Measurements from ENCODE around the gene CBX7.
A peak's percentile ranks its signal among the peaks of the same experiment; 100 is the strongest.

CBX7 gene

GRCh38 chr22:39148026-39148726 is 4.3 kb downstream of the CBX7 start:
- no peak for DNase-seq

- no peak for DNase-seq
These were observed 5.0 kb downstream of the CBX7 start for GRCh38 chr22:39147335-39148025.

GRCh38 chr22:39146256-39147101 is 6.0 kb downstream of the CBX7 start:
- no peak for DNase-seq

GRCh38 chr22:39144101-39144767 is 8.2 kb downstream of the CBX7 start:
- DNase-seq, result peak in 2 of 51 donors; percentile 30 to 47

- no peak for DNase-seq
These were observed 10.3 kb downstream of the CBX7 start for GRCh38 chr22:39142088-39142680.

GRCh38 chr22:39139933-39140332 is 12.5 kb downstream of the CBX7 start:
- DNase-seq, result no peak

- no peak for DNase-seq
These were observed 14.0 kb downstream of the CBX7 start for GRCh38 chr22:39138357-39138997.

GRCh38 chr22:39136317-39136716 is 16.2 kb downstream of the CBX7 start:
- no peak for DNase-seq

- DNase-seq, result no peak
These were observed 17.2 kb downstream of the CBX7 start for GRCh38 chr22:39135092-39135896.

GRCh38 chr22:39134366-39135091 is 18.0 kb downstream of the CBX7 start:
- no peak for DNase-seq

- DNase-seq, result no peak
These were observed 18.6 kb downstream of the CBX7 start for GRCh38 chr22:39133871-39134270.

GRCh38 chr22:39132871-39133524 is 19.5 kb downstream of the CBX7 start:
- DNase-seq, result no peak

GRCh38 chr22:39132281-39132680 is 20.2 kb downstream of the CBX7 start:
- DNase-seq, result no peak

- DNase-seq, result no peak
These were observed 21.3 kb downstream of the CBX7 start for GRCh38 chr22:39130892-39131855.

GRCh38 chr22:39130152-39130704 is 22.3 kb downstream of the CBX7 start:
- DNase-seq, result no peak

- no peak for DNase-seq
These were observed 22.7 kb downstream of the CBX7 start for GRCh38 chr22:39129746-39130145.

- no peak for DNase-seq
These were observed 23.4 kb downstream of the CBX7 start for GRCh38 chr22:39129081-39129480.
